GM13976 (cell line): ENCODE data around the gene SLC48A1.

ENCODE experiments used
- DNase-seq: peaks from one replicate; pipeline ENCODE4 v3.0.0; 2012; ENCODE audit warnings: low spot score
- CTCF ChIP-seq: IDR thresholded peaks from 2 replicates; pipeline ENCODE4 v1.5.1; 2012; ENCODE audit warnings: borderline replicate concordance, mild to moderate bottlenecking; ENCODE audit not compliant: insufficient read depth; ENCODE audit errors: extremely low read depth, missing control alignments, control extremely low read depth
- in situ Hi-C: fragments of 300-500 bp; cut with MboI; formaldehyde crosslinking; loops from one replicate; pipeline ENCODE4 v1.12.0; 2022; ENCODE audit warnings: low sequenced_read_pairs, mixed read lengths, inconsistent platforms; ENCODE audit not compliant: unreplicated experiment

SLC48A1 gene

DNA sequence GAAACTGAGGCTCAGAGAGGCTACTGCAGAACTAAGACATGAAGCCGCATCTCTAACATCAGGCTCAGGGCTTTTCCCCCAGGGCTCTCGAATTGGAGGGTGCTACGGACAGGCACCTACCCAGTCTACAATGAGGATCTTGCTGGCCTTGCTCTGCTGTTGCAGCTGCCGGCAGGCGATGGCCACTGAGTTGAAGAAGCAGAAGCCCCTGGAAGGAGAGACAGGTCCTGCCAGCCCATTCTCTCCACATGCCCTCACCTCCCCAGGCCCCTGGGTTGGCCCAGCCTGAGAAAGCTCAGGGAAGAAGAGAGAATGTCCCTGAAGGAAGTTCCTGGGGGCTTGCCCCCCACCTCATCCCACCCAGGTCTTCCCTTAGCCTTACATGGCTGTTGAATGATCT is 16.1 kb downstream of the SLC48A1 start:
- no peak for TF ChIP-seq CTCF
- in situ Hi-C loops = no loop called here
- DNase-seq = no peak

DNA sequence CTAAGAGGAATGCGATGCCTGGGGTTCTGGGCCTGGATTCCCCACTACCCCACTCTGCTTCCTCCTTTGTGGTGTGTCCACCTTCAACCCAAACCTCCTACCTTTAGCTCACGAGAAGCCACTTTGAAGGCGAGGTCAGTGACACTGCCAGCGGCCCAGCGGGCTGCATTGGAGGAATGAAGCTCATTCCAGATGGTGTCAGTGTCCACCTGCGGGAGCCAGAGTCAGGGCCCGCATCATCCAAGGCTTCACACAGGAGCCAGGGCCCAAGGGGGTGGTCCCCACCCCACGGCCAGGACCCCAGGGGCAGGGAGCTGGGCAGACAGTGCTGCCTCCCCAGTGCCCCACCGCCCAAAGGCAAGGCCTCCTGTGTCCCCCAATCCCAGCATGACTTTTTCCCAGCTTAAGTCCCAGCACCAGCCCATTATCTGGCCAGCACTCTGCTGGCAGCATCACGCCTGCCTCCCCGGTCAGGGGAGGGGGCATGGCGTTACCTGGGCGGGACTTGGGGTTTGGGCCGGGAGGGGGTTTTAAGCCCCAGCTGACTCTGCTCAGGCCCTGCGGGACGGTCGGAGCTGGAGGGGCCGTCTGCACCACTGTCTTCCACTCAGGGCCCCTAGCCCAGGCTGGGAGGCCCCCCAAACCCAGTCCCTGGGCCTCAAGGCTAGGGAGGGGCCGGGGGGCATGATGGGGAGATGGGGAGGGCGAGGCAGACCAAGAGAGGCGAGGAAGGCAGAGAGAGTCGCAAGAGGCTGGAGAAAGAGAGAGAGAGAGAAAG is 16.9 kb downstream of the SLC48A1 start:
- DNase-seq = no peak

DNA sequence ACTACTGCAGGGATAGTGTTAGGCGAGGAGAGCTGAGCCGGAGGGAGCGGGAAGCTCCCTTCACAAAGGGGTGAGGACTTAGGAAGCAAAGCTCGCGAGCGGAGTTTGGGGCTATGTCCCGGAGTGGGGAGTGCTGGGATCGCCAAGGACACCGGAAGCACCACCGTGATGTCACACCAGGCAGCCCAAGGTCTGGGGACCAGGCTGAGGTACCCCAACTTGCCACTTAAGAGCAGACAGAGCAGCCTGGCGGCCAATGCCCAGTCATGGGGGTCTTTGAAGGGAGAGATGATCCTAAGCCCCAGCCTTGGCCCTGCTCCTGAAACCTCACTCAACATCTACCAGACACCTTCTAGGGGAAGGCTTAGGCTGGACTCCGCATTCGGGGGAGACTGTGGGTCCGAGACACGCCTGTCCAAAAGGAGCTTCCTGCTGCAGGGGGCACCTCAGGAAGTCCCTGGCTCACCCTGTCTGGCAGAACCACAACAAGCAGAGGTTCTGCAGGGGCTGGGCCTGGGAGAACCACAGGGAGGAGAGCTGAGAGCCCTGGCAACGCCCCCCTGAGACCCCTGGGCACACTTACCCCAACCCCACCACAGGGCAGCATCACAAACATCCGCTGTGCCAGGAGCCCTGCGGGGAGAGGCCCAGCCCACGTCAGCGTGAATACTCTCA is 17.8 kb downstream of the SLC48A1 start:
- in situ Hi-C loops = no loop called here
- no peak for DNase-seq

More for the DNA sequence above, 16.9 kb downstream of the SLC48A1 start:
- in situ Hi-C loops = no loop called here
- no peak for TF ChIP-seq CTCF

GRCh38 chr12:47791351-47791746 is 18.3 kb downstream of the SLC48A1 start:
- no peak for DNase-seq

More for the DNA sequence above, 17.8 kb downstream of the SLC48A1 start:
- no peak for TF ChIP-seq CTCF

GRCh38 chr12:47791874-47792273 is 18.8 kb downstream of the SLC48A1 start:
- no peak for DNase-seq
- no peak for TF ChIP-seq CTCF
- in situ Hi-C loops = no loop called here

More at GRCh38 chr12:47791351-47791746, 18.3 kb downstream of the SLC48A1 start:
- in situ Hi-C loops = no loop called here
- no peak for TF ChIP-seq CTCF

DNA sequence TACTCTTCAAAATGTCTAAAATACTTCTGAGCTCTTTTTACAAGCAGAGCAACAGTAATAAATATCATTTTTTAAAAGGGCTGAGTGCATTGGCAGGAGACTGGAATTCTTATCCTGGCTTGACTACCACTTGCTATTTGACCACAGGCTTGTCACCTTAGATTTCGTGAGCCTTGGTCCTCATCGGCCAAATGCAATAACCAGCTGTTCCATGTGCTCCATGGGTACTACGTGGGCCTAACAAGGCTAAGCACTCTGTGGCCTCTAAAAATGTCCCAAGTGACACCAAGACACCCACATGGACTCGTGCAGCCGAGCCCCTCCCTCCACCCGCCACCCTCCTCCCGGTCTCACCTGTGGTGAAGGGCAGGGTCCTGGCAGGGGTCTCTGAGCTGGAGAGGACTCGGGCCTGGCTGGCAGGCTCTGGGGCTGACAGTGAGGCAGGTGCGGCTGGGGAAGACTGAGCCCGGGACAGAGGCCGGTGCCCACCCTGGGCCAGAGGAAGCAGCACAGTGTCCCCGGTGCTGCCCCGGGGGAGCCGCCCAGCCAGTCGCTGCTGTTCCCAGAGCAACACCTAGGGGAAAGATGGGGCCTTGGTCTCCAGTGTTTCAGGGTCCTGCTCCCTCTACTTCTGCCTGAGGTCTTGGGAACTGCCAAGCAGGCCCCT is 20.1 kb downstream of the SLC48A1 start:
- in situ Hi-C loops = no loop called here
- no peak for DNase-seq
- TF ChIP-seq CTCF = no peak
